MCF 10A (cell line): ENCODE results near the gene FHL3. TPM values are rescaled to one million over a fixed set of nuclear protein-coding genes. Genes with fewer than 3 reads are reported as not detected.

Experiments used
- BruUV-seq: library from RNA; stranded (reverse); fragments of 400-500 nt; replicated peaks from 2 replicates; lab custom pipeline; 2021; lab: Mats Ljungman, UMichigan
- CTCF ChIA-PET: fragments of 300-600 bp; sonication (Branson Sonifier 250); formaldehyde crosslinking; extraction: SDS; loops from one replicate; lab custom pipeline; 2021; ENCODE audit warnings: antibody characterized with exemption, inconsistent platforms; lab: Yijun Ruan, JAX
- POLR2A ChIA-PET: fragments of 300-600, 350-650 bp; sonication (Branson Sonifier 250); formaldehyde crosslinking; extraction: SDS; loops from one replicate; lab custom pipeline; 2020; ENCODE audit warnings: antibody characterized with exemption, inconsistent platforms; lab: Yijun Ruan, JAX
- DNase-seq: peaks from one replicate; pipeline ENCODE4 v3.0.0-alpha.2; 2018; ENCODE audit not compliant: unreplicated experiment
- H3K27ac Mint-ChIP-seq: one replicate; pipeline ENCODE4 v1.8.0; 2022; ENCODE audit warnings: mild to moderate bottlenecking, low read depth, mixed read lengths; ENCODE audit not compliant: unreplicated experiment
- H3K27me3 Mint-ChIP-seq: one replicate; pipeline ENCODE4 v1.8.0; 2022; ENCODE audit warnings: mixed read lengths; ENCODE audit not compliant: insufficient read depth, unreplicated experiment
- H3K36me3 Mint-ChIP-seq: one replicate; pipeline ENCODE4 v1.8.0; 2022; ENCODE audit warnings: mild to moderate bottlenecking, moderate library complexity, mixed read lengths; ENCODE audit not compliant: insufficient read depth, unreplicated experiment
- H3K4me1 Mint-ChIP-seq: one replicate; pipeline ENCODE4 v1.8.0; 2022; ENCODE audit warnings: mixed read lengths; ENCODE audit not compliant: insufficient read depth, unreplicated experiment
- H3K4me3 Mint-ChIP-seq: one replicate; pipeline ENCODE4 v1.8.0; 2022; ENCODE audit warnings: mild to moderate bottlenecking, moderate library complexity, mixed read lengths; ENCODE audit not compliant: unreplicated experiment
- H3K9me3 Mint-ChIP-seq: one replicate; pipeline ENCODE4 v1.8.0; 2022; ENCODE audit warnings: mixed read lengths; ENCODE audit not compliant: unreplicated experiment
- intact Hi-C: fragments of 100-400 bp; cut with micrococcal nuclease; formaldehyde crosslinking; loops from 2 replicates; pipeline ENCODE4 v1.14.1; 2022
- total RNA-seq: library from RNA; stranded (reverse); gene quantifications from 2 replicates; pipeline ENCODE4 v1.2.3, GENCODE V29; 2022
- TF ChIP-seq, protein P1 (sequence below): fragments of 200-600 bp; IDR thresholded peaks from one replicate; pipeline ENCODE4 v1.8.0; 2022; ENCODE audit warnings: antibody characterized with exemption, mild to moderate bottlenecking; ENCODE audit not compliant: unreplicated experiment

Gene FHL3
- total RNA-seq, 1 experiment from 2014 or later, result 18.8 TPM

DNA sequence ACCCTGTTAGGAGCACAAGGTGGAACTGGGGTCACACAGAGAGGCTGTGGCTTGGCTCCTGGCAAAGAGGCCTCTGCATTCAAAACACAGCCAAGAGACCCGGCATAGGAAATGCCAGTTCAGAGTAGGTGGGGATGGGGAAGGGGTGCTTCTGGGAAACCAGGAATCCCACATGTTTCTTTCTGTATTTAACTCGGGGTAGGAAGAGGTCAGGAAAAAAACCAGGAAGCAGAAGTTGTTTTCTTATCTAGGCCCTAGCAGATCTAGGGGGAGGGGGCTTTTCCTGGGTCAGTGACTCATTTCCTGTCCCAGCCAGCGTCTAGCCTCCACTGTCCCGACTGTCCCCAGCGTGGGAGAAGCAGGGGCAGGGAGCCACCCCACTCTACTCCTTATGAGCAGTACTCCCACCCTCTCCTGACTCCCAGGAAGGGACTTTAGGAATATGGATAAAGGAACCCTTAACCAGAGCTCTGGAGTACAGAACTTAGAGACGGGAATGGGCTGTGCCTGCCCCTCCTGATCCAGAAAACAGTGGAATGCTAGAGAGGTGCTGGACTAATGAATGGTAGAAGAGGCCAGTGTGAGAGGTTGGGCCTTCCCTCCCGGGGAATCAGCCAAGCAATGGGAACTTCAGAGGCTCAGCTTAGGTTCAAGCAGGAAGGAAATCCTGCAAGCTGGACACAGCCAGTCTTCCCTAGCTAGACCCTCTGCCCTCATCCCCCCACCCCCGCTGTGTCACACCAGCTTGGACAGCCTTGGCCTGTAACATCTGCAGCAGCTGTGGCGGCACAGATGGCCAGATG, 5.7 kb downstream of the FHL3 start:
- H3K9me3 Mint-ChIP-seq, result no peaks in the 10 kb centered on the region
- TF ChIP-seq, protein P1, sequence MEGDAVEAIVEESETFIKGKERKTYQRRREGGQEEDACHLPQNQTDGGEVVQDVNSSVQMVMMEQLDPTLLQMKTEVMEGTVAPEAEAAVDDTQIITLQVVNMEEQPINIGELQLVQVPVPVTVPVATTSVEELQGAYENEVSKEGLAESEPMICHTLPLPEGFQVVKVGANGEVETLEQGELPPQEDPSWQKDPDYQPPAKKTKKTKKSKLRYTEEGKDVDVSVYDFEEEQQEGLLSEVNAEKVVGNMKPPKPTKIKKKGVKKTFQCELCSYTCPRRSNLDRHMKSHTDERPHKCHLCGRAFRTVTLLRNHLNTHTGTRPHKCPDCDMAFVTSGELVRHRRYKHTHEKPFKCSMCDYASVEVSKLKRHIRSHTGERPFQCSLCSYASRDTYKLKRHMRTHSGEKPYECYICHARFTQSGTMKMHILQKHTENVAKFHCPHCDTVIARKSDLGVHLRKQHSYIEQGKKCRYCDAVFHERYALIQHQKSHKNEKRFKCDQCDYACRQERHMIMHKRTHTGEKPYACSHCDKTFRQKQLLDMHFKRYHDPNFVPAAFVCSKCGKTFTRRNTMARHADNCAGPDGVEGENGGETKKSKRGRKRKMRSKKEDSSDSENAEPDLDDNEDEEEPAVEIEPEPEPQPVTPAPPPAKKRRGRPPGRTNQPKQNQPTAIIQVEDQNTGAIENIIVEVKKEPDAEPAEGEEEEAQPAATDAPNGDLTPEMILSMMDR, result no peak
- DNase-seq, result peak; percentile 30
- BruUV-seq, result no TSS peak
- H3K27me3 Mint-ChIP-seq, result no peaks in the 10 kb centered on the region
- H3K27ac Mint-ChIP-seq, result peak overlapping the region; percentile 88
- ChIA-PET POLR2A (interaction anchor here (0.5 to 4.6 kb wide), 6 partner anchors 9 to 1549 kb away, joined by 3 to 32 read pairs (median 4); partner anchors contain the start of genes NDUFS5, OSCP1, SF3A3 and UTP11), CTCF (interaction anchor here (0.5 to 5.3 kb wide), 3 partner anchors 8 to 1134 kb away, joined by 3 to 63 read pairs (median 4); partner anchors contain the start of gene SF3A3)
- peaks cover 31% of the 10 kb centered on the region for H3K36me3 Mint-ChIP-seq
- intact Hi-C loops, result no loop called here
- peaks cover 42% of the 10 kb centered on the region for H3K4me1 Mint-ChIP-seq
- peak overlapping the region; percentile 33 for H3K4me3 Mint-ChIP-seq

DNA sequence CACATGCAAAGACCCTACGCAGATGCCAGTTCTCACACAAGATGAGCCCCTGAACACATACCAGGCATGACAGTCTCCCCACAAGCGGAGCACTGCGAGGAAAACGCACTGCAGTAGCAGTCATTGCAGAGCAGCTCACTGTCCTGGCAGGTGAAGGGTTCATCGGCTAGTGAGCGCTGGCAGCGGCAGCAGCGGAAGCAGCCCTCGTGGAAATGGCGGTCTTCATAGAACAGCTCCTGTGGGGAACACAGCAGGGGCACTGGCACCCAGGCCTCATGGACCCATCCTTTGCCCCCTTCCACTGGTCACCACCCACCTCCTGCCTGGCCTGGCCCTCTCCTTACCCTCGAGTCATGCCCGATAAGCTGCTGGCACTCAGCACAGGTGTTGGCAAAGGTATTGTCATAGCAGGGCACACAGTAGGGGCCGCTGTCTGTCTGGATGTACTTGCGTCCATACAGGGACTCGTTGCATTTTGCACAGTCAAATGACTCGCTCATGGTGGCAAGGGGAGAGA, 6.3 kb downstream of the FHL3 start:
- no peak for DNase-seq
- H3K27ac Mint-ChIP-seq, result peak overlapping the region; percentile 88
- no peaks in the 10 kb centered on the region for H3K27me3 Mint-ChIP-seq
- H3K4me1 Mint-ChIP-seq, result peaks cover 36% of the 10 kb centered on the region
- intact Hi-C loops, result no loop called here
- TF ChIP-seq, protein P1, result no peak
- ChIA-PET CTCF (interaction anchor here (0.5 to 5.3 kb wide), 2 partner anchors 7 to 64 kb away, joined by 3 to 63 read pairs; partner anchors contain the start of gene SF3A3), POLR2A (interaction anchor here (0.5 to 4.6 kb wide), 5 partner anchors 8 to 1549 kb away, joined by 3 to 32 read pairs (median 5); partner anchors contain the start of genes NDUFS5, OSCP1, SF3A3 and UTP11)
- H3K4me3 Mint-ChIP-seq, result peak overlapping the region; percentile 33
- H3K9me3 Mint-ChIP-seq, result no peaks in the 10 kb centered on the region
- no TSS peak for BruUV-seq
- H3K36me3 Mint-ChIP-seq, result peaks cover 31% of the 10 kb centered on the region

DNA sequence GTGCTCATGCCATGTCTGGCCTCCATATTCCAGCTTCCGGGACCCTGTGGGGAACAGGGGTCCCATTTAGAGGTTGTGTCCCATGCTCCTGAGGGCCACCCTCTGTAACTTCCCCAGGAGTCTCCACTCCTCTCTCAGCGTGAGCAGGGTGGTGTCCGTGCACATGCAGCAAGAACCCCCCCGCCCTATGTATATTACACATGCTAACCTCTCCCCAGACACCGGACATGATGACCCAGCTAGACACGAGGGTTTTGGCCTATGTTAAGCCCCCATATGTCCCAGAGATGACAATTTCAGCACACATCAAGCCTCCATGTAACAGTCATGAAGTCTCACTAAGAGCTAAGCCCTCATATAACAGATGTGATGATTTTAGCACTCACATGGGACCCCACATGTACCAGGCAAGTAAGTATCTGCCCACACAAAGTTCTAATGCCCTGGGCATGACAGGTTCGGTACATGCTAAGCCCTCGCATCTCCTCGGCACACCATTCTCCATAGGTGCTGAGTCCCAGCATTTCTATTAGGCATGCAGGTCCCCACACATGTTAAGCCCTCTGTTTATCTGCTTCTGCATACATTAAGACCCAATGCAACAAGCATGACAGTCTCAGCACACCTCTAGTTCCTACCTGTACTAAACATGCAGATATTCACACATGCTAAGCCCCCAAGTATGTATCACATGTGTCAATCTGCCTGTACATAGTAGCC, 7.1 kb downstream of the FHL3 start:
- no peak for DNase-seq
- H3K9me3 Mint-ChIP-seq, result no peaks in the 10 kb centered on the region
- H3K36me3 Mint-ChIP-seq, result peaks cover 31% of the 10 kb centered on the region
- ChIA-PET POLR2A (interaction anchor here (1.9 kb wide), 1 partner anchor 12 kb away, joined by 5 read pairs; no protein-coding TSS in a partner anchor), CTCF (no interaction called here)
- no TSS peak for BruUV-seq
- no peaks in the 10 kb centered on the region for H3K27me3 Mint-ChIP-seq
- TF ChIP-seq, protein P1, result no peak
- H3K4me3 Mint-ChIP-seq, result no peak overlapping the region
- intact Hi-C loops, result no loop called here
- peak overlapping the region; percentile 88 for H3K27ac Mint-ChIP-seq
- peaks cover 29% of the 10 kb centered on the region for H3K4me1 Mint-ChIP-seq
